DOHH2 (cell line): Measurements from ENCODE around the gene SLC25A25.
"Not testable (repeated sequence)": the region's sequence is repeated elsewhere in the genome, so short reads cannot be mapped to it uniquely, and the experiment has no call there.

Experiments
- EZH2phosphoT487 ChIP-seq: fragments of 200-600 bp; sonication (generic); IDR thresholded peaks from 2 replicates; pipeline ENCODE4 v1.6.1; 2017; ENCODE audit warnings: borderline replicate concordance, mild to moderate bottlenecking, antibody characterized with exemption, low read length, moderate library complexity, mixed read lengths
- TF ChIP-seq, protein P1 (sequence below): fragments of 200-600 bp; sonication (generic); IDR thresholded peaks from one replicate; pipeline ENCODE4 v1.5.1; 2014; ENCODE audit warnings: antibody characterized with exemption, mild to moderate bottlenecking, low read depth, low read length; ENCODE audit not compliant: poor library complexity, severe bottlenecking

DNA sequence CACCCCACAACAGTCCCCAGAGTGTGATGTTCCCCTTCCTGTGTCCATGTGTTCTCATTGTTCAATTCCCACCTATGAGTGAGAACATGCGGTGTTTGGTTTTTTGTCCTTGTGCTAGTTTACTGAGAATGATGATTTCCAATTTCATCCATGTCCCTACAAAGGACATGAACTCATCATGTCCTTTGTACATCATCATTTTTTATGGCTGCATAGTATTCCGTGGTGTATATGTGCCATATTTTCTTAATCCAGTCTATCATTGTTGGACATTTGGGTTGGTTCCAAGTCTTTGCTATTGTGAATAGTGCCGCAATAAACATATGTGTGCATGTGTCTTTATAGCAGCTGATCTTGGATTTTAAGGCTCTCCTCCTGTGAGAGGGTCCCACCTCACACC is 27.2 kb upstream of the SLC25A25 start:
- TF ChIP-seq, protein P1, sequence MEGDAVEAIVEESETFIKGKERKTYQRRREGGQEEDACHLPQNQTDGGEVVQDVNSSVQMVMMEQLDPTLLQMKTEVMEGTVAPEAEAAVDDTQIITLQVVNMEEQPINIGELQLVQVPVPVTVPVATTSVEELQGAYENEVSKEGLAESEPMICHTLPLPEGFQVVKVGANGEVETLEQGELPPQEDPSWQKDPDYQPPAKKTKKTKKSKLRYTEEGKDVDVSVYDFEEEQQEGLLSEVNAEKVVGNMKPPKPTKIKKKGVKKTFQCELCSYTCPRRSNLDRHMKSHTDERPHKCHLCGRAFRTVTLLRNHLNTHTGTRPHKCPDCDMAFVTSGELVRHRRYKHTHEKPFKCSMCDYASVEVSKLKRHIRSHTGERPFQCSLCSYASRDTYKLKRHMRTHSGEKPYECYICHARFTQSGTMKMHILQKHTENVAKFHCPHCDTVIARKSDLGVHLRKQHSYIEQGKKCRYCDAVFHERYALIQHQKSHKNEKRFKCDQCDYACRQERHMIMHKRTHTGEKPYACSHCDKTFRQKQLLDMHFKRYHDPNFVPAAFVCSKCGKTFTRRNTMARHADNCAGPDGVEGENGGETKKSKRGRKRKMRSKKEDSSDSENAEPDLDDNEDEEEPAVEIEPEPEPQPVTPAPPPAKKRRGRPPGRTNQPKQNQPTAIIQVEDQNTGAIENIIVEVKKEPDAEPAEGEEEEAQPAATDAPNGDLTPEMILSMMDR: not testable (repeated sequence)
- not testable (repeated sequence) for TF ChIP-seq EZH2phosphoT487
